COLO668 (cell line): Measurements from ENCODE around the gene FADS1.

Source experiments
- DNase-seq: peaks from one replicate; lab custom pipeline; 2025; ENCODE audit not compliant: unreplicated experiment; lab: John Stamatoyannopoulos, UW

FADS1 gene

GRCh38 chr11:61846362-61847020 is 29.7 kb upstream of the FADS1 start:
- DNase-seq = no peak

- no peak for DNase-seq
Measured at GRCh38 chr11:61844909-61845565, 28.2 kb upstream of the FADS1 start.

- no peak for DNase-seq
Measured at GRCh38 chr11:61842528-61842820, 25.7 kb upstream of the FADS1 start.

GRCh38 chr11:61841636-61842527 is 25.1 kb upstream of the FADS1 start:
- DNase-seq = no peak

- no peak for DNase-seq
Measured at GRCh38 chr11:61840371-61840770, 23.6 kb upstream of the FADS1 start.

- no peak for DNase-seq
Measured at GRCh38 chr11:61839742-61840141, 22.9 kb upstream of the FADS1 start.

- no peak for DNase-seq
Measured at GRCh38 chr11:61838921-61839320, 22.1 kb upstream of the FADS1 start.

GRCh38 chr11:61838501-61838900 is 21.7 kb upstream of the FADS1 start:
- no peak for DNase-seq

- DNase-seq = no peak
Measured at GRCh38 chr11:61837411-61838005, 20.7 kb upstream of the FADS1 start.

GRCh38 chr11:61836193-61836592 is 19.4 kb upstream of the FADS1 start:
- no peak for DNase-seq

- no peak for DNase-seq
Measured at GRCh38 chr11:61834278-61835048, 17.7 kb upstream of the FADS1 start.

GRCh38 chr11:61833926-61834277 is 17.1 kb upstream of the FADS1 start:
- DNase-seq = no peak

- no peak for DNase-seq
Measured at GRCh38 chr11:61833471-61833870, 16.7 kb upstream of the FADS1 start.

- DNase-seq = no peak
Measured at GRCh38 chr11:61832754-61833153, 16.0 kb upstream of the FADS1 start.

GRCh38 chr11:61832207-61832606 is 15.4 kb upstream of the FADS1 start:
- DNase-seq = no peak

- no peak for DNase-seq
Measured at GRCh38 chr11:61830237-61831105, 13.7 kb upstream of the FADS1 start.

GRCh38 chr11:61829806-61830205 is 13.0 kb upstream of the FADS1 start:
- no peak for DNase-seq

- DNase-seq = peak; percentile 53
Measured at GRCh38 chr11:61828629-61829407, 12.0 kb upstream of the FADS1 start.

- no peak for DNase-seq
Measured at GRCh38 chr11:61828379-61828628, 11.5 kb upstream of the FADS1 start.
